ENCODE data around the gene RGS1.

The RGS1 gene

GRCh38 chr1:192553741-192554140, 21.8 kb upstream of the RGS1 start:
- DNase-seq (ENCODE audit: low spot score), result no peak

GRCh38 chr1:192554904-192555303, 20.7 kb upstream of the RGS1 start:
- no peak for DNase-seq (ENCODE audit: low spot score)

- no peak for DNase-seq (ENCODE audit: low spot score)
Observed at GRCh38 chr1:192555399-192555798, 20.2 kb upstream of the RGS1 start.

- no peak for DNase-seq (ENCODE audit: low spot score)
Observed at GRCh38 chr1:192557841-192558595, 17.6 kb upstream of the RGS1 start.

- DNase-seq (ENCODE audit: low spot score), result no peak
Observed at GRCh38 chr1:192559115-192560006, 16.2 kb upstream of the RGS1 start.

- no peak for DNase-seq (ENCODE audit: low spot score)
Observed at GRCh38 chr1:192561301-192561700, 14.3 kb upstream of the RGS1 start.

GRCh38 chr1:192563129-192563528, 12.4 kb upstream of the RGS1 start:
- DNase-seq (ENCODE audit: low spot score), result no peak

- DNase-seq (ENCODE audit: low spot score), result no peak
Observed at GRCh38 chr1:192564099-192564498, 11.5 kb upstream of the RGS1 start.

GRCh38 chr1:192565946-192566345, 9.6 kb upstream of the RGS1 start:
- no peak for DNase-seq (ENCODE audit: low spot score)

- DNase-seq (ENCODE audit: low spot score), result no peak
Observed at GRCh38 chr1:192566657-192567056, 8.9 kb upstream of the RGS1 start.

- no peak for DNase-seq (ENCODE audit: low spot score)
Observed at GRCh38 chr1:192568063-192568462, 7.5 kb upstream of the RGS1 start.

GRCh38 chr1:192571668-192572067, 3.9 kb upstream of the RGS1 start:
- DNase-seq (ENCODE audit: low spot score), result no peak

- no peak for DNase-seq (ENCODE audit: low spot score)
Observed at GRCh38 chr1:192573499-192573898, 2.1 kb upstream of the RGS1 start.

- no peak for DNase-seq (ENCODE audit: low spot score)
Observed at GRCh38 chr1:192574073-192574472, 1.5 kb upstream of the RGS1 start.

GRCh38 chr1:192576190-192577144, 894 bp downstream of the RGS1 start:
- no peak for DNase-seq (ENCODE audit: low spot score)

- DNase-seq (ENCODE audit: low spot score), result no peak
Observed at GRCh38 chr1:192577145-192578140, 1.9 kb downstream of the RGS1 start.

GRCh38 chr1:192578144-192578909, 2.8 kb downstream of the RGS1 start:
- DNase-seq (ENCODE audit: low spot score), result no peak

GRCh38 chr1:192579010-192579738, 3.6 kb downstream of the RGS1 start:
- DNase-seq (ENCODE audit: low spot score), result no peak

- DNase-seq (ENCODE audit: low spot score), result no peak
Observed at GRCh38 chr1:192580351-192580962, 4.9 kb downstream of the RGS1 start.
